Epithelial cell of proximal tubule (primary cell): ENCODE results near the gene SUN1. TPM values are rescaled to one million over a fixed set of nuclear protein-coding genes. Genes with fewer than 3 reads are reported as not detected.

Experiments used
- DNase-seq: peaks from one replicate; pipeline ENCODE4 v3.0.0-alpha.2; 2011; ENCODE audit warnings: low read depth
- H3K4me3 ChIP-seq: 2 replicates; pipeline ENCODE4 v1.5.1; 2011; ENCODE audit warnings: low read depth, mild to moderate bottlenecking, low read length
- CTCF ChIP-seq: conservative IDR thresholded peaks from 2 replicates; pipeline ENCODE4 v1.5.1; 2012; ENCODE audit warnings: low read depth, mild to moderate bottlenecking, low read length
- total RNA-seq: library from RNA; depleted of rRNA; stranded (reverse); fragments of >200 nt; gene quantifications from 2 replicates; pipeline ENCODE4 v1.2.3, GENCODE V29; 2015

The SUN1 gene
- total RNA-seq, 1 donor from 2014 or later = 270 TPM

- H3K4me3 ChIP-seq = no peak overlapping the region
- no peak for DNase-seq
- TF ChIP-seq CTCF = no peak
These were observed 24.3 kb downstream of the SUN1 start for GRCh38 chr7:856444-857095.

- no peak for TF ChIP-seq CTCF
- no peak for DNase-seq
- no peak overlapping the region for H3K4me3 ChIP-seq
These were observed 25.4 kb downstream of the SUN1 start for GRCh38 chr7:857661-858060.

GRCh38 chr7:859359-860030, 27.2 kb downstream of the SUN1 start:
- DNase-seq = no peak
- no peak overlapping the region for H3K4me3 ChIP-seq
- TF ChIP-seq CTCF = no peak

GRCh38 chr7:860149-860548, 27.9 kb downstream of the SUN1 start:
- DNase-seq = no peak
- TF ChIP-seq CTCF = no peak
- no peak overlapping the region for H3K4me3 ChIP-seq

GRCh38 chr7:861222-861621, 28.9 kb downstream of the SUN1 start:
- TF ChIP-seq CTCF = no peak

GRCh38 chr7:862157-862556, 29.9 kb downstream of the SUN1 start:
- DNase-seq = no peak
- TF ChIP-seq CTCF = no peak
- no peak overlapping the region for H3K4me3 ChIP-seq

More at GRCh38 chr7:861222-861621, 28.9 kb downstream of the SUN1 start:
- no peak overlapping the region for H3K4me3 ChIP-seq
- DNase-seq = no peak

GRCh38 chr7:863106-863505, 30.8 kb downstream of the SUN1 start:
- DNase-seq = no peak
- no peak for TF ChIP-seq CTCF
- H3K4me3 ChIP-seq = no peak overlapping the region
